ENCODE data around the gene LINC00237. TPM values are rescaled to one million over a fixed set of nuclear protein-coding genes. Genes with fewer than 3 reads are reported as not detected.

LINC00237 gene
- total RNA-seq, 2 donors from 2014 or later = 2.0 TPM; not detected in 1

DNA sequence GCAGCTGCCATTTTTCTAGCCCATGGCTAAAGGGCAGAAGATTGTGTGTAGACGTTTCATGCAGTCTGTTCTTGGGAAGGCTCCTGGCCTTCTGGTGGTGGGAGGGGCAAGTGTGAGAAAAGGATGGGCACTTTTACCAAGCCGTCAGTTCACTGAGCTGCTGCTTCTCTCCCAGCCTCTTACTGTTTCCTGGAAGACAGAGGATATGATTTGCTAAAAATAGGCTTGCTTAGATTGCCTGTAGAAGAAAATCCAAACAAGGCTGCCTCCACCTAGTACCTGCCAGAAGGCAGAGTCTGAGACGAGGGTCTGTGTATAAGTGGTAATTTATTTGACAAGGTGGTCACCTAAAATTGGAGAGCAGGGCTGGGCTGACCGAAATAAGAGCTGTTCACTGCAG is 27.2 kb upstream of the LINC00237 start:
- Histone ChIP-seq H3K4me3 (ENCODE audit: low read length) (no peak overlapping the region), H3K36me3 (ENCODE audit: control insufficient read depth, insufficient read depth, low read length) (peaks cover 23% of the 10 kb centered on the region), H3K27ac (ENCODE audit: low read depth, low read length) (no peak overlapping the region), H3K9me3 (ENCODE audit: control insufficient read depth, low read length) (no peaks in the 10 kb centered on the region), H3K27me3 (ENCODE audit: control insufficient read depth, insufficient read depth, low read length, poor library complexity, severe bottlenecking) (no peaks in the 10 kb centered on the region), H3K4me1 (ENCODE audit: control insufficient read depth, insufficient read depth, low read length) (no peaks in the 10 kb centered on the region), H3K9ac (ENCODE audit: extremely low read depth, low read length, poor library complexity, severe bottlenecking) (no peak overlapping the region)
- TF ChIP-seq, protein P1, sequence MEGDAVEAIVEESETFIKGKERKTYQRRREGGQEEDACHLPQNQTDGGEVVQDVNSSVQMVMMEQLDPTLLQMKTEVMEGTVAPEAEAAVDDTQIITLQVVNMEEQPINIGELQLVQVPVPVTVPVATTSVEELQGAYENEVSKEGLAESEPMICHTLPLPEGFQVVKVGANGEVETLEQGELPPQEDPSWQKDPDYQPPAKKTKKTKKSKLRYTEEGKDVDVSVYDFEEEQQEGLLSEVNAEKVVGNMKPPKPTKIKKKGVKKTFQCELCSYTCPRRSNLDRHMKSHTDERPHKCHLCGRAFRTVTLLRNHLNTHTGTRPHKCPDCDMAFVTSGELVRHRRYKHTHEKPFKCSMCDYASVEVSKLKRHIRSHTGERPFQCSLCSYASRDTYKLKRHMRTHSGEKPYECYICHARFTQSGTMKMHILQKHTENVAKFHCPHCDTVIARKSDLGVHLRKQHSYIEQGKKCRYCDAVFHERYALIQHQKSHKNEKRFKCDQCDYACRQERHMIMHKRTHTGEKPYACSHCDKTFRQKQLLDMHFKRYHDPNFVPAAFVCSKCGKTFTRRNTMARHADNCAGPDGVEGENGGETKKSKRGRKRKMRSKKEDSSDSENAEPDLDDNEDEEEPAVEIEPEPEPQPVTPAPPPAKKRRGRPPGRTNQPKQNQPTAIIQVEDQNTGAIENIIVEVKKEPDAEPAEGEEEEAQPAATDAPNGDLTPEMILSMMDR (conservative IDR thresholded peaks at IDR 0.05) = no peak
- Mint-ChIP-seq H3K9me3 (no peaks in the 10 kb centered on the region), H3K27ac (peak overlapping the region; percentile 66), H3K27me3 (ENCODE audit: insufficient read depth) (no peaks in the 10 kb centered on the region), H3K36me3 (ENCODE audit: low read depth) (peaks cover 47% of the 10 kb centered on the region), H3K4me1 (peaks cover 28% of the 10 kb centered on the region), H3K4me3 (no peak overlapping the region)
- WGBS, 2 experiments (ENCODE audit: insufficient coverage in 1 of 2, insufficient read length in 1 of 2) = 90% methylated on average over 3 to 4 of the region's 4 CpGs
- DNase-seq = no peak

DNA sequence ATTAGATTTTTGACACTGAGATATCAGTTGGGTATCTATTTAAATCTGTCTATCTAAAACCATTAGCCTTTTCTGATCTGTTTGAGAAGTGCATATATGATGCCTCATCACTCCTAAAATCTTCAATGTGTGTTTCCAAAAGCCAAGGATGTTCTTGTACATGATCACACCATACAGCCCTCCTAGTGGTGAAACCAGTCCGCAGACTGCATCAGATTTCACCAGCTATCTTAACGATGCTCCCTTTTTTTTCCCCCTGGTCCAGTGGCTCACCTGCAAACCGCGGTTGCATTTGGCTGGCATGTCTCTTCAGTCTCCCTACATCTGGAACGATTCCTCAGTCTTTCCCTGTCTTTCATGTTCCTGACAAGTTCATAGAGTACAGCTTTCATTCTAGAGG is 23.7 kb upstream of the LINC00237 start:
- no peak overlapping the region for H3K4me3 Mint-ChIP-seq
- H3K9me3 Mint-ChIP-seq = no peaks in the 10 kb centered on the region
- Histone ChIP-seq H3K36me3 (ENCODE audit: control insufficient read depth, insufficient read depth, low read length) (peaks cover 7% of the 10 kb centered on the region), H3K9me3 (ENCODE audit: control insufficient read depth, low read length) (no peaks in the 10 kb centered on the region), H3K4me1 (ENCODE audit: control insufficient read depth, insufficient read depth, low read length) (no peaks in the 10 kb centered on the region), H3K27ac (ENCODE audit: low read depth, low read length) (no peak overlapping the region), H3K27me3 (ENCODE audit: control insufficient read depth, insufficient read depth, low read length, poor library complexity, severe bottlenecking) (no peaks in the 10 kb centered on the region), H3K9ac (ENCODE audit: extremely low read depth, low read length, poor library complexity, severe bottlenecking) (no peak overlapping the region), H3K4me3 (ENCODE audit: low read length) (no peak overlapping the region)
- H3K27ac Mint-ChIP-seq = no peak overlapping the region
- 88% methylated on average over 5 of the region's 5 CpGs for WGBS, 2 experiments (ENCODE audit: insufficient coverage in 1 of 2, insufficient read length in 1 of 2)
- H3K36me3 Mint-ChIP-seq (ENCODE audit: low read depth) = peaks cover 22% of the 10 kb centered on the region
- H3K27me3 Mint-ChIP-seq (ENCODE audit: insufficient read depth) = no peaks in the 10 kb centered on the region
- no peak for DNase-seq
- TF ChIP-seq, protein P1 (conservative IDR thresholded peaks at IDR 0.05) = peak; percentile 67
- peaks cover 42% of the 10 kb centered on the region for H3K4me1 Mint-ChIP-seq

DNA sequence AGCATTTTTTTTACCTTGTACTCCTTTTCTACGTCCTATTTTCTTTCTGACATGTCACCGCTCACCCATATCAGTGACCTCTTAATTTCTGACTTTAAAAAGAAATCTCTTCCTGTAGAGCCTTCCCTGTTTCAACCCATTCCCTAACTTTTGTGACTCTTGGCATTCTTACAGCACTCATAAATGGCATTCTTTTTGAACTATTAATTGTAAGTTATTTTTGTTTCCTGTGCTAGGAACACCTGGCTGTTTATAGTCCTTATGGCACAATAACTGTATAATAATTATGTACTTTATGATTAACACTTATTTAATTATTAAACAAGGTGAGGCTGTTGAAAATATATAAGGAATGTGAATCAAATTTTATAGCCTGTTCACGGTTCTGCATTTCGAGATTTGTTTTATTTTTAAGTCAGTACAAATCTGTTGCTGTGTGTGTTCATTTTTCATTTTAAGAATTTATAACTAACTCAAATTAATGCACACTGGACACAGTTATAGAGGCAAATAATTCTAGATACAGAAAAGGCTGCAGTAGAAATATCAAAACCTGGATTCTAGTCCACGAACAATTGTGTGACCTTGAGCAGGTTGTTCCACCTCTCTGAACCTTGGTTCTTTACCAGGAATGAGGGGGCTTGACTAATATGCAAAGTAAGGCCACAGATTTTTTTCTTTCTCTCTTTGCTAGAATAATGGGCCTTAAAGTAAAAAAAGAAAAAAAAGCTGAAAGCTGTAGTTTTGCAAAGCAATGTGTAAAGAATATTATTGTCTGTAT is 21.2 kb upstream of the LINC00237 start:
- Histone ChIP-seq H3K36me3 (ENCODE audit: control insufficient read depth, insufficient read depth, low read length) (peaks cover 3% of the 10 kb centered on the region), H3K9me3 (ENCODE audit: control insufficient read depth, low read length) (no peaks in the 10 kb centered on the region), H3K4me1 (ENCODE audit: control insufficient read depth, insufficient read depth, low read length) (no peaks in the 10 kb centered on the region), H3K27me3 (ENCODE audit: control insufficient read depth, insufficient read depth, low read length, poor library complexity, severe bottlenecking) (no peaks in the 10 kb centered on the region), H3K27ac (ENCODE audit: low read depth, low read length) (no peak overlapping the region), H3K4me3 (ENCODE audit: low read length) (peak overlapping the region; percentile 84), H3K9ac (ENCODE audit: extremely low read depth, low read length, poor library complexity, severe bottlenecking) (no peak overlapping the region)
- Mint-ChIP-seq H3K9me3 (no peaks in the 10 kb centered on the region), H3K4me1 (peaks cover 42% of the 10 kb centered on the region), H3K27me3 (ENCODE audit: insufficient read depth) (no peaks in the 10 kb centered on the region), H3K27ac (no peak overlapping the region), H3K4me3 (peak overlapping the region; percentile 73), H3K36me3 (ENCODE audit: low read depth) (peaks cover 10% of the 10 kb centered on the region)
- WGBS, 2 experiments (ENCODE audit: insufficient coverage in 1 of 2, insufficient read length in 1 of 2) = 88 to 95% methylated on average over 3 to 4 of the region's 5 CpGs
- TF ChIP-seq, protein P1 (conservative IDR thresholded peaks at IDR 0.05) = no peak
- no peak for DNase-seq

Measured in endodermal cell (in vitro differentiated cells).